HepG2 (cell line): Measurements from ENCODE around the gene GNAT3. TPM values are rescaled to one million over a fixed set of nuclear protein-coding genes. Genes with fewer than 3 reads are reported as not detected.

Experiments
- ATAC-seq: fragments of 200-7000 bp; cut with Tn5 transposase; 3 replicates; pipeline ENCODE4 v1.9.1; 2020; ENCODE audit warnings: mild to moderate bottlenecking, moderate library complexity
- BruUV-seq: library from RNA; stranded (reverse); fragments of 400-500 nt; replicated peaks from 2 replicates; lab custom pipeline; 2021; lab: Mats Ljungman, UMichigan
- CTCF ChIA-PET: fragments of 300-600 bp; formaldehyde crosslinking; extraction: SDS; loops from one replicate; lab custom pipeline; 2021; ENCODE audit warnings: low total read pairs, inconsistent platforms, low intra/inter-chr PET ratio; lab: Yijun Ruan, JAX
- POLR2A ChIA-PET: fragments of 350-600 bp; sonication (Branson Sonifier 250); formaldehyde crosslinking; loops from one replicate; lab custom pipeline; 2020; ENCODE audit warnings: antibody characterized with exemption, inconsistent platforms; lab: Yijun Ruan, JAX
- DNase-seq: peaks from one replicate; pipeline ENCODE4 v3.0.0-alpha.2; 2015; ENCODE audit warnings: low spot score
- FAIRE-seq: peaks from 3 replicates; lab custom pipeline; 2011; peaks lifted over from hg19 to GRCh38; lab: Jason Lieb, UNC
- H2AFZ ChIP-seq: one replicate; pipeline ENCODE4 v1.6.1; 2011; ENCODE audit warnings: low read length, inconsistent platforms
- H3K27ac ChIP-seq: fragments of 300-600 bp; 3 replicates; pipeline ENCODE4 v1.8.0; 2011; ENCODE audit warnings: mixed run types, mild to moderate bottlenecking, mixed read lengths, low read length, inconsistent platforms; ENCODE audit not compliant: insufficient read depth; ENCODE audit errors: extremely low read length
- H3K27me3 ChIP-seq, 2 experiments: fragments of 200-600 bp in 1 of 2; 2 replicates in 1 of 2; 3 replicates in 1 of 2; pipeline versions ENCODE4 v1.6.0 to v1.8.0; 2011; ENCODE audit warnings: low read length in 2 of 2, mild to moderate bottlenecking in 2 of 2, moderate library complexity in 2 of 2, inconsistent platforms in 1 of 2; ENCODE audit not compliant: insufficient read depth in 2 of 2, control insufficient read depth in 1 of 2
- H3K36me3 ChIP-seq, 2 experiments: fragments of 200-600 bp in 1 of 2; replicated peaks in 1 of 2; 2 replicates in 1 of 2; 3 replicates in 1 of 2; pipeline versions ENCODE4 v1.5.1 to v1.8.0; 2011; ENCODE audit warnings: low read length in 2 of 2, inconsistent platforms in 1 of 2; ENCODE audit not compliant: insufficient read depth in 2 of 2, control insufficient read depth in 1 of 2
- H3K4me1 ChIP-seq: 2 replicates; pipeline ENCODE4 v1.5.1; 2012; ENCODE audit warnings: low read length, inconsistent platforms; ENCODE audit not compliant: insufficient read depth
- H3K4me2 ChIP-seq: 2 replicates; pipeline ENCODE4 v1.6.0; 2011; ENCODE audit warnings: low read depth, low read length, inconsistent platforms
- H3K4me3 ChIP-seq, 3 experiments: fragments of 200-600 bp in 1 of 3; sonication (generic), shearing (Covaris generic) in 1 of 3; replicated peaks in 1 of 3; 2 replicates each; pipeline ENCODE4 v1.5.1; 2011 to 2016; ENCODE audit warnings: low read length in 3 of 3, inconsistent platforms in 2 of 3, low read depth in 2 of 3, mild to moderate bottlenecking in 2 of 3, control low read depth in 1 of 3, mixed read lengths in 1 of 3; ENCODE audit not compliant: insufficient read depth in 1 of 3
- H3K79me2 ChIP-seq: one replicate; pipeline ENCODE4 v1.6.1; 2011; ENCODE audit warnings: low read length, inconsistent platforms; ENCODE audit not compliant: insufficient read depth
- H3K9ac ChIP-seq: 2 replicates; pipeline ENCODE4 v1.6.0; 2011; ENCODE audit warnings: mild to moderate bottlenecking, low read depth, low read length, inconsistent platforms; ENCODE audit not compliant: insufficient read depth
- H3K9me3 ChIP-seq: 2 replicates; pipeline ENCODE4 v1.5.1; 2012; ENCODE audit warnings: mild to moderate bottlenecking, low read length
- H4K20me1 ChIP-seq: 2 replicates; pipeline ENCODE4 v1.6.0; 2011; ENCODE audit warnings: inconsistent platforms, mild to moderate bottlenecking, low read length, moderate library complexity; ENCODE audit not compliant: insufficient read depth
- ASH2L ChIP-seq: fragments of 300-600, 200-600 bp; sonication (generic); IDR thresholded peaks from 2 replicates; pipeline ENCODE4 v1.7.0; 2017; ENCODE audit warnings: low read depth, mild to moderate bottlenecking, moderate library complexity, mixed read lengths, low read length; ENCODE audit not compliant: insufficient read length
- CBX5 ChIP-seq: sonication (generic); formaldehyde crosslinking; IDR thresholded peaks from 2 replicates; pipeline ENCODE4 v1.4.0; 2020; ENCODE audit warnings: missing genetic modification reagents, borderline replicate concordance
- HHEX ChIP-seq: IDR thresholded peaks from 2 replicates; pipeline ENCODE4 v1.6.1; 2016; ENCODE audit warnings: control low read depth
- HOMEZ ChIP-seq: IDR thresholded peaks from 2 replicates; pipeline ENCODE4 v1.6.1; 2016; ENCODE audit warnings: low read depth
- NBN ChIP-seq: fragments of 450-650 bp; conservative IDR thresholded peaks from 2 replicates; pipeline ENCODE4 v1.6.1; 2017
- TEAD2 ChIP-seq: sonication (generic); formaldehyde crosslinking; IDR thresholded peaks from 2 replicates; pipeline ENCODE4 v1.9.0; 2021; ENCODE audit warnings: missing genetic modification reagents
- ZBTB40 ChIP-seq, 2 experiments: fragments of 450-650 bp in 1 of 2; sonication (generic) in 1 of 2; formaldehyde crosslinking in 1 of 2; IDR thresholded peaks; 2 replicates each; pipeline versions ENCODE4 v1.6.1 to v1.8.0; 2016 to 2022; ENCODE audit warnings: antibody characterized with exemption in 1 of 2, mild to moderate bottlenecking in 1 of 2, missing genetic modification reagents in 1 of 2
- ZFP62 ChIP-seq: sonication (generic); formaldehyde crosslinking; IDR thresholded peaks from 2 replicates; pipeline ENCODE4 v1.4.0; 2020; ENCODE audit warnings: missing genetic modification reagents
- ZNF274 ChIP-seq: sonication (generic); formaldehyde crosslinking; IDR thresholded peaks from 2 replicates; pipeline ENCODE4 v1.5.1; 2020; ENCODE audit warnings: mild to moderate bottlenecking, missing genetic modification reagents
- ZNF597 ChIP-seq: sonication (generic); formaldehyde crosslinking; IDR thresholded peaks from 2 replicates; pipeline ENCODE4 v1.5.0; 2020; ENCODE audit warnings: missing genetic modification reagents
- ZNF740 ChIP-seq: sonication (generic); formaldehyde crosslinking; IDR thresholded peaks from 2 replicates; pipeline ENCODE4 v1.4.0; 2020; ENCODE audit warnings: missing genetic modification reagents
- ZSCAN20 ChIP-seq: sonication (generic); formaldehyde crosslinking; IDR thresholded peaks from 2 replicates; pipeline ENCODE4 v1.4.0; 2020; ENCODE audit warnings: missing genetic modification reagents, mild to moderate bottlenecking, borderline replicate concordance
- ZSCAN9 ChIP-seq: IDR thresholded peaks from 2 replicates; pipeline ENCODE4 v1.6.1; 2016; ENCODE audit warnings: borderline replicate concordance
- WGBS: methylation state at CpG from one replicate; pipeline ENCODE4 v1.1.6; 2017; ENCODE audit warnings: low lambda C conversion rate; 5-methylcytosine and 5-hydroxymethylcytosine counted together
- in situ Hi-C: cut with HindIII; loops from 2 replicates; pipeline ENCODE4 v1.10.0; 2017; ENCODE audit warnings: low pct_unique_long_range_greater_than_20kb; ENCODE audit not compliant: extremely low pct_ligation_motif_present
- intact Hi-C: fragments of 100-400 bp; cut with micrococcal nuclease; formaldehyde crosslinking; loops from one replicate; pipeline ENCODE4 v1.10.0; 2022; ENCODE audit not compliant: unreplicated experiment
- polyA plus RNA-seq, 8 experiments: library from polyadenylated mRNA; depleted of rRNA in 3 of 8; stranded (reverse) in 7 of 8; unstranded in 1 of 8; fragments of >200 nt; fragmentation: Illumina TruSeq in 4 of 8; extraction: Trizol in 4 of 8; gene quantifications; 2 replicates each; pipeline versions ENCODE4 v1.2.1 to v1.2.3, GENCODE V29; 2011 to 2016; ENCODE audit warnings: low read depth in 4 of 8, missing spikeins in 1 of 8, mixed read lengths in 1 of 8; ENCODE audit not compliant: insufficient read depth in 1 of 8
- total RNA-seq, 5 experiments: library from RNA; depleted of rRNA; stranded (reverse); fragments of >200 nt; fragmentation: Illumina TruSeq; extraction: Trizol; gene quantifications; 2 replicates each; pipeline ENCODE4 v1.2.3, GENCODE V29; 2016; ENCODE audit warnings: low read depth in 1 of 5

GNAT3 gene
- total and polyA plus RNA-seq, 2 of the 13 experiments (the other 11 are each of a cell fraction or from before 2014, with no cell fraction given): not detected

GRCh38 chr7:80440883-80441282 is 71.0 kb downstream of the GNAT3 start:
- intact Hi-C loops: no loop called here
- no peak for DNase-seq
- H3K36me3 ChIP-seq: no peaks in the 10 kb centered on the region
- no peak for ATAC-seq
- H3K27me3 ChIP-seq: no peaks in the 10 kb centered on the region
- 3% methylated on average over 2 of the region's 2 CpGs for WGBS
- H3K79me2 ChIP-seq: no peaks in the 10 kb centered on the region
- ChIA-PET POLR2A (no interaction called here), CTCF (no interaction called here)
- H2AFZ ChIP-seq: no peak overlapping the region
- H3K4me3 ChIP-seq: no peak overlapping the region
- in situ Hi-C loops: loop anchor here (25.0 kb wide), 1 partner anchor 1021 kb away; no protein-coding TSS in a partner anchor
- no peak for FAIRE-seq
- BruUV-seq: no TSS peak
- no peaks in the 10 kb centered on the region for H4K20me1 ChIP-seq
- H3K4me2 ChIP-seq: no peak overlapping the region
- H3K9me3 ChIP-seq: no peaks in the 10 kb centered on the region
- no peaks in the 10 kb centered on the region for H3K4me1 ChIP-seq
- H3K9ac ChIP-seq: no peak overlapping the region
- no peak overlapping the region for H3K27ac ChIP-seq
- no peak for TF ChIP-seq ZNF740 (CRISPR knock-in tag)
- TF ChIP-seq NBN: no peak
- no peak for TF ChIP-seq ZSCAN9 (CRISPR knock-in tag)
- TF ChIP-seq ZBTB40 (IDR thresholded peaks at IDR 0.05): no peak
- no peak for TF ChIP-seq ZBTB40 (CRISPR knock-in tag; IDR thresholded peaks at IDR 0.05)
- TF ChIP-seq ZNF597 (CRISPR knock-in tag): no peak
- TF ChIP-seq CBX5 (CRISPR knock-in tag): no peak
- TF ChIP-seq ZNF274: no peak
- TF ChIP-seq ASH2L: no peak
- TF ChIP-seq TEAD2: no peak
- no peak for TF ChIP-seq HOMEZ (CRISPR knock-in tag)
- TF ChIP-seq ZSCAN20 (CRISPR knock-in tag): no peak
- TF ChIP-seq ZFP62: no peak
- TF ChIP-seq HHEX (CRISPR knock-in tag): no peak
